ENCODE data around the gene CNMD. TPM values are rescaled to one million over a fixed set of nuclear protein-coding genes. Genes with fewer than 3 reads are reported as not detected.

The CNMD gene
- total RNA-seq: not detected

DNA sequence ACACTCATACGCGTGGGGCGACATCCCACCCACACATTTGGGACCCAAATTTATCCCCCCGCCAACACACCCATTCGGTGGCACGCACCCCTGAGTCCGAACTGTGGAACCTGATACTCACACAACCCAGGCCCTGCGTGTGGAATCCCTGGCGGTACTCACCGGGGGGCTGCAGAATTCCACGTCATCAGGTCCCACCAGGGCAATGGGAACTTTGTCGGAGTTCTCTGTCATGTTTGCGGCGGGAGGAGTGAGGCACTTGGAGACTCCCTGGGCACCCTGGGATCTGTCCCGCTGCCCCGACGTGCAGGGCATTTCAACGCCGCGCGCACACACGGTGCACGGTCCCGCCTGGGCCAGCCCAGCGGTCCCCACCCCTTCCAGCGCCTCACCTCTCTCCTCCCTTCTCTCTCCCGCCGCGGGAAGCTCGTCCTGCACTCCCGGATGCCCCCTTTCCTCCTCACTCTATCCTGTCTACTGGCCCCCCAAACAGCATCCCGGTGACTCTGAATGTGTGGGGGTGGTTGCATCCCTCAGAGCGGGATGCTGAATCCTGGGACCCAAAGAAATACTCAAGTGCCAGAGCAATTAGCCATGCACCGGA lies at the start of gene CNMD:
CNMD (minus strand) TSS at position 353 of the 604 bp plus-strand sequence; CDS start at position 234, 119 bp downstream.
- Histone ChIP-seq H3K4me1 (peaks cover 0 to 13% (median 5%) of the 10 kb centered on the region in 3 donors), H3K27ac (no peak within 1 kb of the TSS), H3K27me3 (peaks cover 14 to 71% (median 14%) of the 10 kb centered on the region in 4 donors), H3K9me3 (no peaks in the 10 kb centered on the region), H3K36me3 (no peaks in the 10 kb centered on the region), H3K4me3 (peak within 1 kb of the TSS in 3 of 4 donors; percentile 10 to 60 (median 34))
- WGBS, 2 donors: 9 to 12% methylated on average over 15 to 27 of the region's 34 CpGs
- TF ChIP-seq, protein P1, sequence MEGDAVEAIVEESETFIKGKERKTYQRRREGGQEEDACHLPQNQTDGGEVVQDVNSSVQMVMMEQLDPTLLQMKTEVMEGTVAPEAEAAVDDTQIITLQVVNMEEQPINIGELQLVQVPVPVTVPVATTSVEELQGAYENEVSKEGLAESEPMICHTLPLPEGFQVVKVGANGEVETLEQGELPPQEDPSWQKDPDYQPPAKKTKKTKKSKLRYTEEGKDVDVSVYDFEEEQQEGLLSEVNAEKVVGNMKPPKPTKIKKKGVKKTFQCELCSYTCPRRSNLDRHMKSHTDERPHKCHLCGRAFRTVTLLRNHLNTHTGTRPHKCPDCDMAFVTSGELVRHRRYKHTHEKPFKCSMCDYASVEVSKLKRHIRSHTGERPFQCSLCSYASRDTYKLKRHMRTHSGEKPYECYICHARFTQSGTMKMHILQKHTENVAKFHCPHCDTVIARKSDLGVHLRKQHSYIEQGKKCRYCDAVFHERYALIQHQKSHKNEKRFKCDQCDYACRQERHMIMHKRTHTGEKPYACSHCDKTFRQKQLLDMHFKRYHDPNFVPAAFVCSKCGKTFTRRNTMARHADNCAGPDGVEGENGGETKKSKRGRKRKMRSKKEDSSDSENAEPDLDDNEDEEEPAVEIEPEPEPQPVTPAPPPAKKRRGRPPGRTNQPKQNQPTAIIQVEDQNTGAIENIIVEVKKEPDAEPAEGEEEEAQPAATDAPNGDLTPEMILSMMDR (IDR thresholded peaks at IDR 0.05): no peak
- TF ChIP-seq POLR2A (IDR thresholded peaks at IDR 0.05): no peak
- no peak for DNase-seq
- intact Hi-C loops (cut with DNase I): no loop called here

DNA sequence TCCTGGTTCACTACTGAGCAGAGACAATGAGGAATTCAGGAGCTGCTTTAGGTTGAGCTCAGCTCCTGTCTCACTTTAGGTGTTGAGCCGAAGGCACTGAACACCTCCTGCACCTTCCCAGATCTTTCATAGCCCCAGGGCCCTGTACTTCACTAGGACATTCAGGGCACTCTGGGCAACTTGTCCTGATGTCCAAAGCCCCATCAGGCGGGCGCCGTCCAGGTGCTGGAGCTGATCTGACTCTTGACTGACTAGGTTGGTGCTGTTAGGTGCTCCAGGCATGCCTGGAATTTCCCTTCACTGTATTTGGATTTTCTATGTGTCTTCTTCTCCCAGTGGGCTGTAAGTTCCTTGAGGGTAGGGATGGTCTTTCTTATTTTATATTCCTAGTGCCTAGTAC lies 48.4 kb upstream of the CNMD start:
- no peaks in the 10 kb centered on the region for H3K9me3 ChIP-seq
- peaks cover 0 to 10% (median 0%) of the 10 kb centered on the region in 4 donors for H3K27me3 ChIP-seq
- no peak overlapping the region for H3K27ac ChIP-seq
- H3K4me1 ChIP-seq: no peaks in the 10 kb centered on the region
- 45 to 63% methylated on average over 4 of the region's 4 CpGs for WGBS, 2 donors
- intact Hi-C loops (cut with DNase I): no loop called here
- DNase-seq: no peak
- no peak overlapping the region for H3K4me3 ChIP-seq
- TF ChIP-seq POLR2A (IDR thresholded peaks at IDR 0.05): no peak
- TF ChIP-seq, protein P1 (IDR thresholded peaks at IDR 0.05): no peak
- H3K36me3 ChIP-seq: no peaks in the 10 kb centered on the region

DNA sequence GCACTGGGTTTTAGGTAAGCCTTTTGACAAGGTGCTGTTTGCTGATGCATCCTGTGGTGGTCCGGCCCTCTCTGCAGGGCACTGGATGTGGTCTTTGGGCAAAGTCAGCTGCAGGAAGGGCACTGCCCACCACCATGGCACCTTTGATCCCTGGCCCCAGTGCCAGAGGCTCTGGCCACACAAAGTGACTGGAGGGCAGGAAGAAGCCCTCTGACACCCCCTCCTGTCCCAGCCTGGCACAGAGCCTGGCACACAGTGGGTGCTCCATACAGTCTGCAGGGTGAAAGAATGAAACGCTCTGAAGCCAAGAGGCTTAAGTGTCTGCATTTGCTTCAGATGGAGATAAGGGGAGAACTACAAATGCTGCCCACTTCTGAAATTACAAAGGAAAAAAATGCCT lies 47.6 kb upstream of the CNMD start:
- TF ChIP-seq, protein P1 (IDR thresholded peaks at IDR 0.05): no peak
- no peak for TF ChIP-seq POLR2A (IDR thresholded peaks at IDR 0.05)
- no peak overlapping the region for H3K4me3 ChIP-seq
- peaks cover 0 to 10% (median 0%) of the 10 kb centered on the region in 4 donors for H3K27me3 ChIP-seq
- DNase-seq: no peak
- no peak overlapping the region for H3K27ac ChIP-seq
- H3K36me3 ChIP-seq: no peaks in the 10 kb centered on the region
- intact Hi-C loops (cut with DNase I): no loop called here
- no peaks in the 10 kb centered on the region for H3K9me3 ChIP-seq
- 90 to 94% methylated on average over 2 of the region's 2 CpGs for WGBS, 2 donors
- H3K4me1 ChIP-seq: no peaks in the 10 kb centered on the region

DNA sequence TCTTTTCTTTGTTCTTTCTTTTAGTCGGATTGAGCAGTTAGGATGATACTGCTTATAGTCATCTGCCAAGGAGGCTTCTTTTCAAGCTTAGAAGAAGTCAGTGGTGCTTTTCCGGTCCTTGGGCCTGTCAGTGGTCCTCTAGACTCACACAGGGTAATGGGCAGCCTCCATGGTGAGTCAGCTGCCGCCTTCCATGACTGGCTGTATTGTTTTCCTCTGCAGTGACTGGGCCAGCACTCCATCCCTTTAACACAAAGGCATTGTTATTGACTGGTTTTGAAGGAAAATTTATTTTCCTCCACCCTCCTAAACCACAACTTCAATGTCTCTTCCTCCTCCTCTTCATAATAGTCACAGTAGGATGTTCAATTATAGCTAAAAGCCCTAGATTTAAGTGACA lies 47.1 kb upstream of the CNMD start:
- Histone ChIP-seq H3K4me1 (no peaks in the 10 kb centered on the region), H3K36me3 (no peaks in the 10 kb centered on the region), H3K27me3 (peaks cover 0 to 10% (median 0%) of the 10 kb centered on the region in 4 donors), H3K9me3 (no peaks in the 10 kb centered on the region), H3K4me3 (no peak overlapping the region), H3K27ac (no peak overlapping the region)
- WGBS, 2 donors: 66 to 71% methylated on average over 3 of the region's 3 CpGs
- DNase-seq: no peak
- no peak for TF ChIP-seq POLR2A (IDR thresholded peaks at IDR 0.05)
- TF ChIP-seq, protein P1 (IDR thresholded peaks at IDR 0.05): no peak
- intact Hi-C loops (cut with DNase I): no loop called here

DNA sequence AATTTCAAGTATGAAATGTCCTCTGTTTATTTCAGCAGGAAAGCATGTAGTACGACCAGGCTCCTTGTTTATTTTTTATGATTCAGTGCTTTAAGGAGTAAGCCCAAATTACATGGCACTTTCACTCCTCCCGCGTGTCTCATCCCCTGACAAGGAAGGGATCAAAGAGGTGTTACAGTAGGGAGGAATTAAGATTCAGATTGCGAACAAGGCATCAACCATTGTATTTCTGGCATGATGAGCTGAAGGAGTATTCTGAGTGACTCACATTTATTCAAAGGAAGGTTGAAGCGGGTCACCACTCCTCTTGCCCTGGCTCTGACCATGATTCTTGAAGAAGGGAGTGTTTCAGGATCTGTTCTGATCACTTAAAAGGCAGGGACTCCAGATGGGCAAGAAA lies 46.1 kb upstream of the CNMD start:
- 51 to 70% methylated on average over 5 of the region's 5 CpGs for WGBS, 2 donors
- no peak for TF ChIP-seq POLR2A (IDR thresholded peaks at IDR 0.05)
- TF ChIP-seq, protein P1 (IDR thresholded peaks at IDR 0.05): no peak
- intact Hi-C loops (cut with DNase I): no loop called here
- Histone ChIP-seq H3K27me3 (peaks cover 0 to 10% (median 0%) of the 10 kb centered on the region in 4 donors), H3K4me3 (no peak overlapping the region), H3K36me3 (no peaks in the 10 kb centered on the region), H3K27ac (no peak overlapping the region), H3K4me1 (no peaks in the 10 kb centered on the region), H3K9me3 (no peaks in the 10 kb centered on the region)
- no peak for DNase-seq
